ENCODE measurements around the gene LYPLA2.

DNA sequence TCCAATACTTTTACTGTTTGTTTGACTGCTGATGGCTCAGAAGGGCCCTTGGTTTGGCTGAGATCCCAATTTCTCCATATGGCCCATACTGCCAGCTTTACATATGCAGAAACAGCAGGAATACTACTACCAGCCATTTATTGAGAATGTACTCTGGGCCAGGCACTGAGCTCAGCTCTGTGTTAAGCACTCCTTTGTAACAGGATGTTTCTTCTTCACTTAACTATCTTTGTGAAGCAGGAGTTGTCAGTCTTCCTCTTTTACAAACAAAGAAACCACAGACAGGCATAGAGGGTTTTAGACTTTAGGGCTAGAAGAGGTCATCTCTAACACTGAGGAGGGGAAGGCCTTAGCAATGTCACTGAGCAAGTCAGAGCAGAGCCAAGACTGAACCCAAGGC lies 26.0 kb downstream of the LYPLA2 start:
- no peak for TF ChIP-seq CTCF (IDR thresholded peaks at IDR 0.05)
- no peak for TF ChIP-seq POLR2A (IDR thresholded peaks at IDR 0.05)
- no peak for TF ChIP-seq EP300 (IDR thresholded peaks at IDR 0.05; ENCODE audit: low read depth)

All from transverse colon (tissue), 3 donors.